Gastrocnemius medialis (tissue), 4 donors: ENCODE measurements around the gene RAX.

Experiments used
- POLR2A ChIP-seq, 2 donors: fragments of 450-650 bp; IDR thresholded peaks; one replicate each; pipeline ENCODE4 v1.6.1; 2017; ENCODE audit warnings: antibody characterized with exemption in 2 of 2, mild to moderate bottlenecking in 2 of 2, moderate library complexity in 2 of 2
- TF ChIP-seq, protein P1 (sequence below), 5 experiments: fragments of 450-650 bp in 3 of 5; fragments of 200-600 bp in 2 of 5; sonication (generic) in 2 of 5; IDR thresholded peaks in 4 of 5; conservative IDR thresholded peaks in 1 of 5; 1 replicate in 4 of 5; 2 replicates in 1 of 5; pipeline ENCODE4 v1.5.1; 2016 to 2019; ENCODE audit warnings: antibody characterized with exemption in 5 of 5, mild to moderate bottlenecking in 3 of 5, moderate library complexity in 3 of 5

DNA sequence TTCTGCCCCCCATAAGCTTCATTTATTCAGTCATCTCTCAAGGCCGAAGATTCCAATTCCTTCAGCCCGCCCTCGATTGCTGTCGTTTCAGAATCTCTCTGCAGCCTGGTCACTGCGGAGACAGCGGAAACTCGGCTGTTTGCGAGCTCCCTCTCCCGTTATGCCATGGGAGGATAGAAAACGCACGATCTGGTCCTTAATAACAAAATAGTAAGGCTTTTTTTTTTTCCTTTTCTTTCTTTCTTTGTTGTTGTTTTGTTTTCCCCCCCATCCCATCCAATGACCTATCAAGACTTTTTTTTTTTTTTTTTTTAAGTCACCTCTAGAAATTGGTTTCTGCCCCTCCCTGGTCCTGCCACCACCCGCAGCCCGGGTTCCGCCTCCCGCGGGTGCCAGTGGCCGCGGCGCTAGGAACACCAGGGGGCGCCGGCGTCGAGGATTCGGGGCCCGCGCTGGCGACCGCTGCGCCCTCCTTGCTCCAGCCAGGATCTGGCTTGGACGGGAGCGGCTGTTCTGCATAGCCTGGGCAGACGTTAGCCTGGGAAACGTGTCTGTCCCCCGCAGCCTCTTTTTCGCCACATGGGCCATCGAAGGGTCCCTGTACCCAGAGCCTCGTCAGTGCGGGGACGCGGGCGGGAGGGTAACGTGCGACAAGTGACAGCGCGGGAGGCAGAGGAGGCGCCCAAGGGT, 35.1 kb upstream of the RAX start:
- no peak for TF ChIP-seq POLR2A (IDR thresholded peaks at IDR 0.05)
- TF ChIP-seq, protein P1, sequence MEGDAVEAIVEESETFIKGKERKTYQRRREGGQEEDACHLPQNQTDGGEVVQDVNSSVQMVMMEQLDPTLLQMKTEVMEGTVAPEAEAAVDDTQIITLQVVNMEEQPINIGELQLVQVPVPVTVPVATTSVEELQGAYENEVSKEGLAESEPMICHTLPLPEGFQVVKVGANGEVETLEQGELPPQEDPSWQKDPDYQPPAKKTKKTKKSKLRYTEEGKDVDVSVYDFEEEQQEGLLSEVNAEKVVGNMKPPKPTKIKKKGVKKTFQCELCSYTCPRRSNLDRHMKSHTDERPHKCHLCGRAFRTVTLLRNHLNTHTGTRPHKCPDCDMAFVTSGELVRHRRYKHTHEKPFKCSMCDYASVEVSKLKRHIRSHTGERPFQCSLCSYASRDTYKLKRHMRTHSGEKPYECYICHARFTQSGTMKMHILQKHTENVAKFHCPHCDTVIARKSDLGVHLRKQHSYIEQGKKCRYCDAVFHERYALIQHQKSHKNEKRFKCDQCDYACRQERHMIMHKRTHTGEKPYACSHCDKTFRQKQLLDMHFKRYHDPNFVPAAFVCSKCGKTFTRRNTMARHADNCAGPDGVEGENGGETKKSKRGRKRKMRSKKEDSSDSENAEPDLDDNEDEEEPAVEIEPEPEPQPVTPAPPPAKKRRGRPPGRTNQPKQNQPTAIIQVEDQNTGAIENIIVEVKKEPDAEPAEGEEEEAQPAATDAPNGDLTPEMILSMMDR (IDR thresholded peaks at IDR 0.05 in 4 of 5, conservative IDR thresholded peaks at IDR 0.05 in 1 of 5) = peak; percentile 60 to 82 (median 79)
